ENCODE measurements around the gene CRTC3. TPM values are rescaled to one million over a fixed set of nuclear protein-coding genes. Genes with fewer than 3 reads are reported as not detected.

CRTC3 gene
- polyA plus RNA-seq, 1 donor: 28.5 TPM

- peak; percentile 54 to 74 for DNase-seq
- Histone ChIP-seq H3K27me3 (ENCODE audit: control insufficient read depth, insufficient read depth, low read length) (no peaks in the 10 kb centered on the region), H3K4me3 (ENCODE audit: low read length) (no peak overlapping the region), H3K27ac (ENCODE audit: low read length) (peak overlapping the region; percentile 36), H3K9me3 (ENCODE audit: control insufficient read depth, low read depth, low read length) (no peaks in the 10 kb centered on the region), H3K4me1 (ENCODE audit: control insufficient read depth, insufficient read depth, low read length) (peaks cover 42% of the 10 kb centered on the region), H3K36me3 (ENCODE audit: control insufficient read depth, insufficient read depth, low read length) (no peaks in the 10 kb centered on the region)
- no CpG with 5 or more reads among the region's 7 CpGs for WGBS (ENCODE audit: insufficient coverage, low lambda C conversion rate)
These were observed 30.6 kb downstream of the CRTC3 start for GRCh38 chr15:90560229-90560776.

- H3K27ac ChIP-seq (ENCODE audit: low read length): no peak overlapping the region
- H3K4me1 ChIP-seq (ENCODE audit: control insufficient read depth, insufficient read depth, low read length): peaks cover 37% of the 10 kb centered on the region
- DNase-seq: peak in 1 of 2 donors; percentile 26
- no CpG with 5 or more reads among the region's 5 CpGs for WGBS (ENCODE audit: insufficient coverage, low lambda C conversion rate)
- H3K9me3 ChIP-seq (ENCODE audit: control insufficient read depth, low read depth, low read length): no peaks in the 10 kb centered on the region
- H3K4me3 ChIP-seq (ENCODE audit: low read length): no peak overlapping the region
- no peaks in the 10 kb centered on the region for H3K36me3 ChIP-seq (ENCODE audit: control insufficient read depth, insufficient read depth, low read length)
- no peaks in the 10 kb centered on the region for H3K27me3 ChIP-seq (ENCODE audit: control insufficient read depth, insufficient read depth, low read length)
These were observed 31.9 kb downstream of the CRTC3 start for GRCh38 chr15:90561344-90562244.

- WGBS (ENCODE audit: insufficient coverage, low lambda C conversion rate): no CpG with 5 or more reads among the region's 5 CpGs
- Histone ChIP-seq H3K4me3 (ENCODE audit: low read length) (no peak overlapping the region), H3K4me1 (ENCODE audit: control insufficient read depth, insufficient read depth, low read length) (peaks cover 28% of the 10 kb centered on the region), H3K27me3 (ENCODE audit: control insufficient read depth, insufficient read depth, low read length) (no peaks in the 10 kb centered on the region), H3K27ac (ENCODE audit: low read length) (no peak overlapping the region), H3K9me3 (ENCODE audit: control insufficient read depth, low read depth, low read length) (peaks cover 2% of the 10 kb centered on the region), H3K36me3 (ENCODE audit: control insufficient read depth, insufficient read depth, low read length) (no peaks in the 10 kb centered on the region)
- no peak for DNase-seq
These were observed 32.9 kb downstream of the CRTC3 start for GRCh38 chr15:90562669-90563068.

- no CpG with 5 or more reads among the region's 3 CpGs for WGBS (ENCODE audit: insufficient coverage, low lambda C conversion rate)
- Histone ChIP-seq H3K4me3 (ENCODE audit: low read length) (no peak overlapping the region), H3K27me3 (ENCODE audit: control insufficient read depth, insufficient read depth, low read length) (no peaks in the 10 kb centered on the region), H3K4me1 (ENCODE audit: control insufficient read depth, insufficient read depth, low read length) (peaks cover 23% of the 10 kb centered on the region), H3K9me3 (ENCODE audit: control insufficient read depth, low read depth, low read length) (peaks cover 2% of the 10 kb centered on the region), H3K27ac (ENCODE audit: low read length) (no peak overlapping the region), H3K36me3 (ENCODE audit: control insufficient read depth, insufficient read depth, low read length) (no peaks in the 10 kb centered on the region)
- DNase-seq: no peak
These were observed 33.7 kb downstream of the CRTC3 start for GRCh38 chr15:90563463-90563862.

- peaks cover 2% of the 10 kb centered on the region for H3K9me3 ChIP-seq (ENCODE audit: control insufficient read depth, low read depth, low read length)
- WGBS (ENCODE audit: insufficient coverage, low lambda C conversion rate): 100% methylated on average over 1 of the region's 1 CpG
- H3K4me3 ChIP-seq (ENCODE audit: low read length): no peak overlapping the region
- H3K27me3 ChIP-seq (ENCODE audit: control insufficient read depth, insufficient read depth, low read length): no peaks in the 10 kb centered on the region
- H3K36me3 ChIP-seq (ENCODE audit: control insufficient read depth, insufficient read depth, low read length): no peaks in the 10 kb centered on the region
- DNase-seq: no peak
- H3K27ac ChIP-seq (ENCODE audit: low read length): no peak overlapping the region
- H3K4me1 ChIP-seq (ENCODE audit: control insufficient read depth, insufficient read depth, low read length): peaks cover 17% of the 10 kb centered on the region
These were observed 34.3 kb downstream of the CRTC3 start for GRCh38 chr15:90564051-90564450.

- H3K36me3 ChIP-seq (ENCODE audit: control insufficient read depth, insufficient read depth, low read length): no peaks in the 10 kb centered on the region
- H3K4me3 ChIP-seq (ENCODE audit: low read length): no peak overlapping the region
- peaks cover 15% of the 10 kb centered on the region for H3K4me1 ChIP-seq (ENCODE audit: control insufficient read depth, insufficient read depth, low read length)
- no peak overlapping the region for H3K27ac ChIP-seq (ENCODE audit: low read length)
- no peak for DNase-seq
- H3K27me3 ChIP-seq (ENCODE audit: control insufficient read depth, insufficient read depth, low read length): no peaks in the 10 kb centered on the region
- 100% methylated on average over 1 of the region's 2 CpGs for WGBS (ENCODE audit: insufficient coverage, low lambda C conversion rate)
- H3K9me3 ChIP-seq (ENCODE audit: control insufficient read depth, low read depth, low read length): peaks cover 2% of the 10 kb centered on the region
These were observed 34.9 kb downstream of the CRTC3 start for GRCh38 chr15:90564590-90564989.

- Histone ChIP-seq H3K27me3 (ENCODE audit: control insufficient read depth, insufficient read depth, low read length) (no peaks in the 10 kb centered on the region), H3K36me3 (ENCODE audit: control insufficient read depth, insufficient read depth, low read length) (no peaks in the 10 kb centered on the region), H3K4me1 (ENCODE audit: control insufficient read depth, insufficient read depth, low read length) (peaks cover 8% of the 10 kb centered on the region), H3K9me3 (ENCODE audit: control insufficient read depth, low read depth, low read length) (peaks cover 2% of the 10 kb centered on the region), H3K27ac (ENCODE audit: low read length) (no peak overlapping the region), H3K4me3 (ENCODE audit: low read length) (no peak overlapping the region)
- DNase-seq: no peak
These were observed 36.1 kb downstream of the CRTC3 start for GRCh38 chr15:90565866-90566265.

- peaks cover 2% of the 10 kb centered on the region for H3K9me3 ChIP-seq (ENCODE audit: control insufficient read depth, low read depth, low read length)
- H3K4me3 ChIP-seq (ENCODE audit: low read length): no peak overlapping the region
- no peak overlapping the region for H3K27ac ChIP-seq (ENCODE audit: low read length)
- no peak for DNase-seq
- H3K36me3 ChIP-seq (ENCODE audit: control insufficient read depth, insufficient read depth, low read length): no peaks in the 10 kb centered on the region
- WGBS (ENCODE audit: insufficient coverage, low lambda C conversion rate): 69% methylated on average over 2 of the region's 5 CpGs
- H3K27me3 ChIP-seq (ENCODE audit: control insufficient read depth, insufficient read depth, low read length): no peaks in the 10 kb centered on the region
- no peaks in the 10 kb centered on the region for H3K4me1 ChIP-seq (ENCODE audit: control insufficient read depth, insufficient read depth, low read length)
These were observed 40.9 kb downstream of the CRTC3 start for GRCh38 chr15:90570643-90571042.

GRCh38 chr15:90571063-90571541, 41.4 kb downstream of the CRTC3 start:
- Histone ChIP-seq H3K9me3 (ENCODE audit: control insufficient read depth, low read depth, low read length) (peaks cover 2% of the 10 kb centered on the region), H3K4me3 (ENCODE audit: low read length) (no peak overlapping the region), H3K4me1 (ENCODE audit: control insufficient read depth, insufficient read depth, low read length) (no peaks in the 10 kb centered on the region), H3K36me3 (ENCODE audit: control insufficient read depth, insufficient read depth, low read length) (no peaks in the 10 kb centered on the region), H3K27ac (ENCODE audit: low read length) (peak overlapping the region; percentile 2), H3K27me3 (ENCODE audit: control insufficient read depth, insufficient read depth, low read length) (no peaks in the 10 kb centered on the region)
- DNase-seq: peak in 1 of 2 donors; percentile 50
- WGBS (ENCODE audit: insufficient coverage, low lambda C conversion rate): 66% methylated on average over 2 of the region's 4 CpGs

- Histone ChIP-seq H3K27ac (ENCODE audit: low read length) (no peak overlapping the region), H3K4me3 (ENCODE audit: low read length) (no peak overlapping the region), H3K27me3 (ENCODE audit: control insufficient read depth, insufficient read depth, low read length) (no peaks in the 10 kb centered on the region), H3K4me1 (ENCODE audit: control insufficient read depth, insufficient read depth, low read length) (no peaks in the 10 kb centered on the region), H3K36me3 (ENCODE audit: control insufficient read depth, insufficient read depth, low read length) (no peaks in the 10 kb centered on the region), H3K9me3 (ENCODE audit: control insufficient read depth, low read depth, low read length) (no peaks in the 10 kb centered on the region)
- WGBS (ENCODE audit: insufficient coverage, low lambda C conversion rate): no CpG with 5 or more reads among the region's 3 CpGs
- DNase-seq: no peak
These were observed 43.2 kb downstream of the CRTC3 start for GRCh38 chr15:90572893-90573292.

Measured in large intestine (tissue), 3 donors.